Smooth muscle cell (in vitro differentiated cells): ENCODE data around the gene CHADL. TPM values are rescaled to one million over a fixed set of nuclear protein-coding genes. Genes with fewer than 3 reads are reported as not detected.

Experiments used
- DNase-seq: peaks from one replicate; lab custom pipeline; 2025; ENCODE audit not compliant: unreplicated experiment; lab: John Stamatoyannopoulos, UW
- H2AFZ ChIP-seq: fragments of 200-600 bp; sonication (generic); 2 replicates; pipeline ENCODE4 v1.6.0; 2016; ENCODE audit warnings: antibody characterized with exemption, low read depth, mild to moderate bottlenecking
- H3F3A ChIP-seq: fragments of 200-600 bp; sonication (generic); 2 replicates; pipeline ENCODE4 v1.6.0; 2017; ENCODE audit warnings: antibody characterized with exemption, low read depth
- H3K27ac ChIP-seq: fragments of 200-600 bp; sonication (generic); 2 replicates; pipeline ENCODE4 v1.5.1; 2016; ENCODE audit warnings: low read depth, mild to moderate bottlenecking
- H3K27me3 ChIP-seq: fragments of 200-600 bp; sonication (generic); 2 replicates; pipeline ENCODE4 v1.6.1; 2016; ENCODE audit warnings: low read depth, mild to moderate bottlenecking
- H3K36me3 ChIP-seq: fragments of 200-600 bp; sonication (generic); 2 replicates; pipeline ENCODE4 v1.5.1; 2016; ENCODE audit warnings: low read depth
- H3K4me1 ChIP-seq: fragments of 200-600 bp; sonication (generic); 2 replicates; pipeline ENCODE4 v1.5.1; 2016; ENCODE audit warnings: low read depth
- H3K4me2 ChIP-seq: fragments of 200-600 bp; sonication (generic); 2 replicates; pipeline ENCODE4 v1.6.0; 2016; ENCODE audit warnings: mild to moderate bottlenecking
- H3K4me3 ChIP-seq: fragments of 200-600 bp; sonication (generic); 2 replicates; pipeline ENCODE4 v1.5.1; 2016; ENCODE audit warnings: mild to moderate bottlenecking
- H3K79me2 ChIP-seq: fragments of 200-600 bp; sonication (generic); 2 replicates; pipeline ENCODE4 v1.6.0; 2016; ENCODE audit warnings: low read depth, mild to moderate bottlenecking
- H3K9ac ChIP-seq: fragments of 200-600 bp; sonication (generic); 2 replicates; pipeline ENCODE4 v1.6.0; 2016; ENCODE audit warnings: low read depth
- H3K9me3 ChIP-seq: fragments of 200-600 bp; sonication (generic); replicated peaks from 2 replicates; pipeline ENCODE4 v1.5.1; 2016; ENCODE audit warnings: low read depth
- H4K20me1 ChIP-seq: fragments of 200-600 bp; sonication (generic); 2 replicates; pipeline ENCODE4 v1.6.0; 2016; ENCODE audit warnings: low read depth
- CTCF ChIP-seq: fragments of 200-600 bp; sonication (generic); IDR thresholded peaks from 2 replicates; pipeline ENCODE4 v1.5.1; 2017; ENCODE audit warnings: borderline replicate concordance, mild to moderate bottlenecking, antibody characterized with exemption; ENCODE audit not compliant: insufficient read depth, poor library complexity, severe bottlenecking
- WGBS: methylation state at CpG from one replicate; pipeline ENCODE4 v1.1.7; 2016; ENCODE audit warnings: low lambda C conversion rate; 5-methylcytosine and 5-hydroxymethylcytosine counted together
- polyA plus RNA-seq: library from polyadenylated mRNA; unstranded; fragments of >200 nt; fragmentation: Nextera tagmentation; extraction: Ambion mirVana; gene quantifications from 2 replicates; pipeline ENCODE4 v1.2.1, GENCODE V29; 2016
- total RNA-seq: library from RNA; depleted of rRNA; stranded (reverse); fragments of >200 nt; gene quantifications from 2 replicates; pipeline ENCODE4 v1.2.3, GENCODE V29; 2014

Gene CHADL
- total and polyA plus RNA-seq, 2 experiments from 2014 or later, result 0.17 TPM; not detected in 1

GRCh38 chr22:41229730-41230400 is 10.9 kb downstream of the CHADL start:
- Histone ChIP-seq H3K27me3 (no peaks in the 10 kb centered on the region), H3K9ac (no peak overlapping the region), H3K4me1 (no peaks in the 10 kb centered on the region), H3K4me2 (no peak overlapping the region), H3K36me3 (no peaks in the 10 kb centered on the region), H3K79me2 (no peaks in the 10 kb centered on the region), H3K4me3 (no peak overlapping the region), H3K27ac (no peak overlapping the region), H3K9me3 (no peaks in the 10 kb centered on the region), H4K20me1 (no peaks in the 10 kb centered on the region), H3F3A (no peaks in the 10 kb centered on the region), H2AFZ (no peak overlapping the region)
- TF ChIP-seq CTCF, result no peak
- WGBS, result 94% methylated on average over 17 of the region's 17 CpGs
- no peak for DNase-seq

DNA sequence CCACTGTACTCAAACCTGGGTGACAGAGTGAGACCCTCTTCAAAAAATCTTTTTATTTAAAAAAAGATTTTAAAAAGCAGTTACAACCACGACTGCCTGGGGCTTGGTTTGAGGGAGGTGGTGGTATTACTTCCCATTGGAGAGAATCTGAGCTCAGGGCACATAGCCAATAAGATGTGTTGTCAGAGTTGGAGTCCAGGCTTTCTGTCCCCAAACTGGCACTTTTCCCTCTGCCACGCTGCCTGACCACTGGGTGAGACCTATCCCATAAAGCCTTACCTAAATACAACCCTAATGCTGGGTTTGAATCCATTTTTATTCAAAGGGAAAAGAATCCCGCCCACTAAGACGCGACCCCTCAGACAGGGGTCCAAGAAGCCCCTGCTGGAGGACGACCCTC is 11.5 kb downstream of the CHADL start:
- 97% methylated on average over 6 of the region's 6 CpGs for WGBS
- H3K27me3 ChIP-seq, result no peaks in the 10 kb centered on the region
- H3K4me2 ChIP-seq, result no peak overlapping the region
- TF ChIP-seq CTCF, result no peak
- H4K20me1 ChIP-seq, result no peaks in the 10 kb centered on the region
- H2AFZ ChIP-seq, result no peak overlapping the region
- no peak for DNase-seq
- no peak overlapping the region for H3K27ac ChIP-seq
- H3K4me3 ChIP-seq, result no peak overlapping the region
- no peaks in the 10 kb centered on the region for H3K36me3 ChIP-seq
- H3F3A ChIP-seq, result no peaks in the 10 kb centered on the region
- H3K9me3 ChIP-seq, result no peaks in the 10 kb centered on the region
- H3K79me2 ChIP-seq, result no peaks in the 10 kb centered on the region
- no peaks in the 10 kb centered on the region for H3K4me1 ChIP-seq
- no peak overlapping the region for H3K9ac ChIP-seq

- Histone ChIP-seq H3K9me3 (no peaks in the 10 kb centered on the region), H3F3A (no peaks in the 10 kb centered on the region), H3K4me1 (no peaks in the 10 kb centered on the region), H2AFZ (no peak overlapping the region), H3K4me2 (no peak overlapping the region), H3K9ac (no peak overlapping the region), H3K36me3 (no peaks in the 10 kb centered on the region), H4K20me1 (no peaks in the 10 kb centered on the region), H3K27me3 (no peaks in the 10 kb centered on the region), H3K79me2 (no peaks in the 10 kb centered on the region), H3K4me3 (no peak overlapping the region), H3K27ac (no peak overlapping the region)
- 97% methylated on average over 25 of the region's 26 CpGs for WGBS
- DNase-seq, result no peak
- TF ChIP-seq CTCF, result no peak
Observed at GRCh38 chr22:41226723-41227655, 13.7 kb downstream of the CHADL start.
